Right lobe of liver (tissue), 4 donors: ENCODE data around the gene TTLL5.

Experiments
- POLR2A ChIP-seq: fragments of 450-650 bp; IDR thresholded peaks from one replicate; pipeline ENCODE4 v1.6.1; 2017; ENCODE audit warnings: antibody characterized with exemption, mild to moderate bottlenecking
- TF ChIP-seq, protein P1 (sequence below), 4 donors: fragments of 200-600 bp in 3 of 4; fragments of 450-650 bp in 1 of 4; IDR thresholded peaks; one replicate each; pipeline versions ENCODE4 v1.5.1 to v1.8.0; 2016 to 2022; ENCODE audit warnings: antibody characterized with exemption in 4 of 4, mild to moderate bottlenecking in 2 of 4
- donor health status: DM: no; HTN: no; CAD: no.
- donor health status: DM: no; HTN: no; CAD: no.
- donor health status: DM: no; HTN: yes; CAD: no.

DNA sequence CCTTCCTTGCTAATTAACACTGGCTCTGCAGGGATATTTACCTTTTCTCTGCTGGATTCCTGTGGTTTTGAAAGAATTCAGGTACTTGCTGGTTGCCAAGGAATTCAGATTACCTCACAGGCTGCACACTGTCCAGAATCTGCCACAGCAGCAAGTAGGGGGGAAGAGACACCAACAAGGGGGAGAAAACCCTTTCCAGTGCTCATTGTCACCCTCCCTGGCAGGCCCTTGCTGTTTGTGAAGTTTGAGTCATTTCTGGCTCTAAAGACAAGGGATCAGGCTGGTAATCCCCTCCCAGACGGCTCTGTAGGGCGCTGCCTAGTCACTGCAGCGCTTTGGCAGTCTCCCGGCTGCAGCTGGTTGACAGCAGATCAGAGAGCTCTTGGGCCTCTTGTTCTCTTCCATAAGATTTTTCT is 50.8 kb downstream of the TTLL5 start:
- TF ChIP-seq, protein P1, sequence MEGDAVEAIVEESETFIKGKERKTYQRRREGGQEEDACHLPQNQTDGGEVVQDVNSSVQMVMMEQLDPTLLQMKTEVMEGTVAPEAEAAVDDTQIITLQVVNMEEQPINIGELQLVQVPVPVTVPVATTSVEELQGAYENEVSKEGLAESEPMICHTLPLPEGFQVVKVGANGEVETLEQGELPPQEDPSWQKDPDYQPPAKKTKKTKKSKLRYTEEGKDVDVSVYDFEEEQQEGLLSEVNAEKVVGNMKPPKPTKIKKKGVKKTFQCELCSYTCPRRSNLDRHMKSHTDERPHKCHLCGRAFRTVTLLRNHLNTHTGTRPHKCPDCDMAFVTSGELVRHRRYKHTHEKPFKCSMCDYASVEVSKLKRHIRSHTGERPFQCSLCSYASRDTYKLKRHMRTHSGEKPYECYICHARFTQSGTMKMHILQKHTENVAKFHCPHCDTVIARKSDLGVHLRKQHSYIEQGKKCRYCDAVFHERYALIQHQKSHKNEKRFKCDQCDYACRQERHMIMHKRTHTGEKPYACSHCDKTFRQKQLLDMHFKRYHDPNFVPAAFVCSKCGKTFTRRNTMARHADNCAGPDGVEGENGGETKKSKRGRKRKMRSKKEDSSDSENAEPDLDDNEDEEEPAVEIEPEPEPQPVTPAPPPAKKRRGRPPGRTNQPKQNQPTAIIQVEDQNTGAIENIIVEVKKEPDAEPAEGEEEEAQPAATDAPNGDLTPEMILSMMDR (IDR thresholded peaks at IDR 0.05), result no peak
- no peak for TF ChIP-seq POLR2A
